CD4-positive, alpha-beta T cell (primary cell): Measurements from ENCODE around the gene GLCCI1. TPM values are rescaled to one million over a fixed set of nuclear protein-coding genes. Genes with fewer than 3 reads are reported as not detected.
A peak's percentile ranks its signal among the peaks of the same experiment; 100 is the strongest.

ENCODE experiments used
- ATAC-seq: fragments of 200-7000 bp; cut with Tn5 transposase; one replicate; pipeline ENCODE4 v1.10.0; 2022; ENCODE audit warnings: mild to moderate bottlenecking; ENCODE audit not compliant: poor library complexity
- CTCF ChIA-PET: fragments of 350-600 bp; sonication (Branson Sonifier 250); formaldehyde crosslinking; loops from one replicate; lab custom pipeline; 2021; ENCODE audit warnings: antibody characterized with exemption, inconsistent platforms; lab: Charles Lee
- POLR2A ChIA-PET: fragments of 350-600 bp; sonication (Branson Sonifier 250); formaldehyde crosslinking; loops from one replicate; lab custom pipeline; 2021; ENCODE audit warnings: antibody characterized with exemption, inconsistent platforms; lab: Charles Lee
- DNase-seq, 14 experiments: peaks; one replicate each; pipeline ENCODE4 v3.0.0-alpha.2; 2013 to 2020; ENCODE audit warnings: mixed read lengths in 2 of 14
- H3K27ac ChIP-seq, 2 donors: one replicate each; pipeline versions ENCODE4 v1.5.1 to v1.7.0; 2013; ENCODE audit warnings: low read length in 2 of 2, low read depth in 1 of 2, mild to moderate bottlenecking in 1 of 2
- H3K27me3 ChIP-seq, 2 experiments: 1 replicate in 1 of 2; 2 replicates in 1 of 2; pipeline versions ENCODE4 v1.6.1 to v1.7.0; 2013; ENCODE audit warnings: low read length in 2 of 2, control low read depth in 1 of 2, mild to moderate bottlenecking in 1 of 2, moderate library complexity in 1 of 2; ENCODE audit not compliant: insufficient read depth in 2 of 2, control insufficient read depth in 1 of 2
- H3K36me3 ChIP-seq: one replicate; pipeline ENCODE4 v1.6.1; 2013; ENCODE audit warnings: low read length, control low read depth; ENCODE audit not compliant: insufficient read depth
- H3K4me1 ChIP-seq: one replicate; pipeline ENCODE4 v1.6.1; 2013; ENCODE audit warnings: low read length, control low read depth; ENCODE audit not compliant: insufficient read depth
- H3K4me3 ChIP-seq: one replicate; pipeline ENCODE4 v1.5.1; 2013; ENCODE audit warnings: mild to moderate bottlenecking, low read length, moderate library complexity
- H3K9me3 ChIP-seq, 2 experiments: 1 replicate in 1 of 2; 2 replicates in 1 of 2; pipeline versions ENCODE4 v1.6.1 to v1.7.0; 2013; ENCODE audit warnings: low read length in 2 of 2, mild to moderate bottlenecking in 2 of 2, control low read depth in 1 of 2, moderate library complexity in 1 of 2; ENCODE audit not compliant: control insufficient read depth in 1 of 2, insufficient read depth in 1 of 2
- H3K27ac Mint-ChIP-seq: one replicate; pipeline ENCODE4 v1.8.0; 2020; ENCODE audit warnings: mixed read lengths
- H3K27me3 Mint-ChIP-seq: one replicate; pipeline ENCODE4 v1.8.0; 2021; ENCODE audit warnings: mixed read lengths
- H3K36me3 Mint-ChIP-seq: one replicate; pipeline ENCODE4 v1.8.0; 2021; ENCODE audit warnings: low read depth, mixed read lengths
- H3K4me1 Mint-ChIP-seq: one replicate; pipeline ENCODE4 v1.8.0; 2021; ENCODE audit warnings: low read depth, mixed read lengths
- H3K4me3 Mint-ChIP-seq: one replicate; pipeline ENCODE4 v1.8.0; 2020; ENCODE audit warnings: mild to moderate bottlenecking, mixed read lengths
- H3K9me3 Mint-ChIP-seq: one replicate; pipeline ENCODE4 v1.8.0; 2020; ENCODE audit warnings: mixed read lengths
- intact Hi-C, 2 experiments: fragments of 100-400 bp; cut with DNase I in 1 of 2; cut with micrococcal nuclease in 1 of 2; formaldehyde crosslinking; loops; one replicate each; pipeline versions ENCODE4 v1.15.1 to v1.9.0; 2023 to 2025; cut with DNase I, micrococcal nuclease
- total RNA-seq, 174 experiments: library from RNA in 2 of 174; stranded (reverse) in 2 of 174; gene quantifications; one replicate each; pipeline ENCODE4 v1.2.3 and lab custom pipeline; 2021 to 2026
- TF ChIP-seq, protein P1 (sequence below): fragments of 200-600 bp; IDR thresholded peaks from one replicate; pipeline ENCODE4 v1.8.0; 2022; ENCODE audit warnings: antibody characterized with exemption, mild to moderate bottlenecking

GLCCI1 gene
- total RNA-seq, 2 experiments from 2014 or later: 22.2 to 22.3 TPM

DNA sequence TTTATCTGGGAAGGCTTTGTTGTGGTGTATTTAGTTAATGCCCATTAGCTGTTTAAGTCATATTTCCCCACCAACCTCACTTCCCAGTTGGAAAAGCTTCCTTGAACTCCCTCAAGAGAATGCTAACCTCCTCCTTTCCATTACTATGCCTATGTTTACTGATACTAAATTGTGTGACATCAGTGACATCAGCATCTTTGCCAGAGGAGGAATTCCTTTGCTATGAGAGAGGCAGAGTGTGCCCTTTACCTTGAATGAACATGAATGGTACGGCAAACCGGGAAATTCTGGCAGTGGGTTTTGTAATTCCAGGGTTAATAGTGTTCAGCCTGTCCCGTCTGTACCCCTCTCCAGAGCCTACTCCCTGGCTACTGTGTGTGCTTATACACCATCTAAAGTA, 22.1 kb upstream of the GLCCI1 start:
- H3K4me1 Mint-ChIP-seq: peaks cover 30% of the 10 kb centered on the region
- TF ChIP-seq, protein P1, sequence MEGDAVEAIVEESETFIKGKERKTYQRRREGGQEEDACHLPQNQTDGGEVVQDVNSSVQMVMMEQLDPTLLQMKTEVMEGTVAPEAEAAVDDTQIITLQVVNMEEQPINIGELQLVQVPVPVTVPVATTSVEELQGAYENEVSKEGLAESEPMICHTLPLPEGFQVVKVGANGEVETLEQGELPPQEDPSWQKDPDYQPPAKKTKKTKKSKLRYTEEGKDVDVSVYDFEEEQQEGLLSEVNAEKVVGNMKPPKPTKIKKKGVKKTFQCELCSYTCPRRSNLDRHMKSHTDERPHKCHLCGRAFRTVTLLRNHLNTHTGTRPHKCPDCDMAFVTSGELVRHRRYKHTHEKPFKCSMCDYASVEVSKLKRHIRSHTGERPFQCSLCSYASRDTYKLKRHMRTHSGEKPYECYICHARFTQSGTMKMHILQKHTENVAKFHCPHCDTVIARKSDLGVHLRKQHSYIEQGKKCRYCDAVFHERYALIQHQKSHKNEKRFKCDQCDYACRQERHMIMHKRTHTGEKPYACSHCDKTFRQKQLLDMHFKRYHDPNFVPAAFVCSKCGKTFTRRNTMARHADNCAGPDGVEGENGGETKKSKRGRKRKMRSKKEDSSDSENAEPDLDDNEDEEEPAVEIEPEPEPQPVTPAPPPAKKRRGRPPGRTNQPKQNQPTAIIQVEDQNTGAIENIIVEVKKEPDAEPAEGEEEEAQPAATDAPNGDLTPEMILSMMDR: no peak
- DNase-seq (no peak), ATAC-seq (no peak)
- Histone ChIP-seq H3K36me3 (no peaks in the 10 kb centered on the region), H3K9me3 (peaks cover 0 to 5% of the 10 kb centered on the region in 2 experiments), H3K4me1 (peaks cover 23% of the 10 kb centered on the region), H3K27me3 (no peaks in the 10 kb centered on the region), H3K27ac (no peak overlapping the region), H3K4me3 (no peak overlapping the region)
- peaks cover 3% of the 10 kb centered on the region for H3K9me3 Mint-ChIP-seq
- intact Hi-C loops: no loop called here
- ChIA-PET CTCF (no interaction called here), POLR2A (interaction anchor here (1.4 to 2.1 kb wide), 2 partner anchors 22 to 24 kb away, joined by 7 read pairs; partner anchors contain the start of gene GLCCI1)
- H3K27me3 Mint-ChIP-seq: no peaks in the 10 kb centered on the region
- no peak overlapping the region for H3K4me3 Mint-ChIP-seq
- peak overlapping the region; percentile 77 for H3K27ac Mint-ChIP-seq
- peaks cover 10% of the 10 kb centered on the region for H3K36me3 Mint-ChIP-seq

DNA sequence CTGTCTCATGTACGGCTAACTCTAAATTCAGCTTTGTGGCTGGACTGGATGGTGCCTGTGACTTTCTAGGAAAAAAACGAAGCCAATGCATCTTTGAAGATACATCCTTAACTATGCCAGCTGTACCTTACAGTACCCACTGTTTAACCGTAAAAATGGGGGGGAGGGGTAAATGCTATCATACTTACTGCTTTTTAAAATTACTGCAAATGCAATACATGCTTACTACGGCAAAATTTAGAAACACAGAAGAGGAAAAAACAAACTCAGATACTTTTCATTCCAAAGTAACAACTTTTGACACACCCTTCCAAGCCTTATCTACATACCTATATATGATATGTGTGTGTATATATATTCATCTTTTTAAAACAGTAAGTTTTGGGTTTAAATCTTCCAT, 20.4 kb upstream of the GLCCI1 start:
- ChIA-PET CTCF (no interaction called here), POLR2A (interaction anchor here (1.4 kb wide), 1 partner anchor 20 kb away, joined by 7 read pairs; the partner anchor contains the start of gene GLCCI1)
- TF ChIP-seq, protein P1: no peak
- H3K4me3 ChIP-seq: no peak overlapping the region
- intact Hi-C loops: no loop called here
- Mint-ChIP-seq H3K4me3 (no peak overlapping the region), H3K9me3 (peaks cover 3% of the 10 kb centered on the region), H3K4me1 (peaks cover 30% of the 10 kb centered on the region), H3K27ac (no peak overlapping the region), H3K36me3 (peaks cover 10% of the 10 kb centered on the region), H3K27me3 (no peaks in the 10 kb centered on the region)
- no peaks in the 10 kb centered on the region for H3K27me3 ChIP-seq
- H3K36me3 ChIP-seq: no peaks in the 10 kb centered on the region
- H3K9me3 ChIP-seq: peaks cover 0 to 5% of the 10 kb centered on the region in 2 experiments
- no peak for DNase-seq
- peaks cover 23% of the 10 kb centered on the region for H3K4me1 ChIP-seq
- no peak overlapping the region for H3K27ac ChIP-seq
- ATAC-seq: no peak

DNA sequence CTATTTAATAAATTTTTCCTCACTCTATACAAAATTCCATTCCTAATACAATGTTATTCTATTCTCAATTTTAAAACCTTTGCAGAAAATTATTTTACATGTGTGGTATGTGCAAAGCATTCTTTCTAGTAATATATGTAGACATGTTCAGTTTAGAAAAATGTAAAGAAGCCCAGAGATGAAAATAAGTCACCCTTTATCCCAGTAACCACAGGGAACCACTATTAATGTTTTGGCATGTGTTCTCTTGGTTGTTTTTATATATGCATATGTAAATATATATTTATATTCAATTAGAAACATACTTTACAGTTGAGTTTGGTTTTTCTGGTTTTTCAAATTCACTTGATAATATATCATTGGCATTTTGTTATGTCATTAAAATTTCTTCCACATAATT, 14.8 kb upstream of the GLCCI1 start:
- ATAC-seq (no peak), DNase-seq (no peak)
- Histone ChIP-seq H3K27ac (no peak overlapping the region), H3K4me1 (no peaks in the 10 kb centered on the region), H3K27me3 (no peaks in the 10 kb centered on the region), H3K4me3 (no peak overlapping the region), H3K9me3 (peaks cover 0 to 5% of the 10 kb centered on the region in 2 experiments), H3K36me3 (no peaks in the 10 kb centered on the region)
- peaks cover 3% of the 10 kb centered on the region for H3K9me3 Mint-ChIP-seq
- TF ChIP-seq, protein P1: no peak
- no peaks in the 10 kb centered on the region for H3K4me1 Mint-ChIP-seq
- H3K27ac Mint-ChIP-seq: no peak overlapping the region
- POLR2A ChIA-PET: interaction anchor here (1.0 to 2.9 kb wide), 3 partner anchors 11 to 14 kb away, joined by 4 to 13 read pairs (median 6); partner anchors contain the start of gene GLCCI1
- H3K36me3 Mint-ChIP-seq: peaks cover 10% of the 10 kb centered on the region
- H3K4me3 Mint-ChIP-seq: no peak overlapping the region
- H3K27me3 Mint-ChIP-seq: no peaks in the 10 kb centered on the region
- intact Hi-C loops: no loop called here
- CTCF ChIA-PET: no interaction called here
